Measurements from ENCODE around the gene JSRP1.

Gene JSRP1

DNA sequence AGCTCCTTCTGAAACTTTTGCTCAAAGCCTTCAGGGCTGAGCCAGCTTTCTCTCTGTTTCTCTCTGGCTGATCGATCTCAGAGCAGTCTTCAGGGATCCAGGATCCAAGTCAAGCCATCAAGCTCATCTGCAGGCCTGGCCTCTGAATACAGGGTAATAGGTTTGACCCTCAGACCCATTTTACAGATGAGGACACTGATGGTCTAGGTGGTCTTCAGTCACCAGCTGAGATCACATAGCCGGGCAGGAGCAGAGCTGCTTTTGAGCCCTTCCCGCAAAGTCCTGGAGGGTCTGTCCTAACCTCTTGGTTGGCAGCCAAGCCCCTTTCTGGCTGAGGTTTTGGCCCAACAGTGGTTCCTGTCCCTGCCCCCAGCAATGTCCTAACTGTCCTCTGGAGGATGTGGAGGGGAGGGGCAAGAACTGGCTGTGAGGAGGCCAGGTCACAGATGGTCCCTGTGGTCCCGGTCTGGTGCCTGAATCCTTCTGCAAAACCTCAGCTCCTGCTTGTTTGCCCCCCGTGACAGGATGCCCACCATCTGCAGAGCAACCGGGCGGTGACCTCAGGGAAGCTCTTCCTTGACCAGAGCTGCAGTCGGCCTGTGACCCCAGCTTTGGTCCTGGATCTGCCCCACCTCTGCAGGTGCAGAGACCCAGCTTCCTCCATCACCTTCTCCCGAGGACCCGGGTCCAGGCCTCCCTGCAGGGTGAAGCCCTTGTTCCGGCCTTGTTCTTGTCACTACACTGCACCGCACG is 31.5 kb upstream of the JSRP1 start:
- CTCF ChIA-PET, result interaction anchor here (0.6 to 1.0 kb wide), 4 partner anchors 11 to 227 kb away, joined by 3 to 4 read pairs (median 4); no protein-coding TSS in a partner anchor
- H3K4me3 ChIP-seq (ENCODE audit: low read depth, low read length), result no peak overlapping the region
- POLR2A ChIA-PET, result interaction anchor here (1.5 to 1.7 kb wide), 2 partner anchors 9 to 188 kb away, joined by 3 to 4 read pairs; partner anchors contain the start of gene GADD45B

More for the DNA sequence above, 31.5 kb upstream of the JSRP1 start:
- H3K36me3 ChIP-seq (ENCODE audit: control insufficient read depth in 2 of 2, insufficient read depth in 1 of 2, low read length in 2 of 2), result no peaks in the 10 kb centered on the region
- no peak overlapping the region for H3K27ac ChIP-seq (ENCODE audit: extremely low read depth, low read depth, low read length)
- no peaks in the 10 kb centered on the region for H3K4me1 ChIP-seq (ENCODE audit: control insufficient read depth, insufficient read depth, low read length)
- no peaks in the 10 kb centered on the region for H3K9me3 ChIP-seq (ENCODE audit: control insufficient read depth, insufficient read depth, low read depth, low read length)
- no peak for TF ChIP-seq ZNF214 (tag by site-specific recombination; IDR thresholded peaks at IDR 0.05; ENCODE audit: borderline replicate concordance)
- TF ChIP-seq PRDM1 (tag by site-specific recombination; IDR thresholded peaks at IDR 0.05), result 0 out of 2 replicates have a peak, but pooled peaks have one; percentile 6
- TF ChIP-seq, protein P1, sequence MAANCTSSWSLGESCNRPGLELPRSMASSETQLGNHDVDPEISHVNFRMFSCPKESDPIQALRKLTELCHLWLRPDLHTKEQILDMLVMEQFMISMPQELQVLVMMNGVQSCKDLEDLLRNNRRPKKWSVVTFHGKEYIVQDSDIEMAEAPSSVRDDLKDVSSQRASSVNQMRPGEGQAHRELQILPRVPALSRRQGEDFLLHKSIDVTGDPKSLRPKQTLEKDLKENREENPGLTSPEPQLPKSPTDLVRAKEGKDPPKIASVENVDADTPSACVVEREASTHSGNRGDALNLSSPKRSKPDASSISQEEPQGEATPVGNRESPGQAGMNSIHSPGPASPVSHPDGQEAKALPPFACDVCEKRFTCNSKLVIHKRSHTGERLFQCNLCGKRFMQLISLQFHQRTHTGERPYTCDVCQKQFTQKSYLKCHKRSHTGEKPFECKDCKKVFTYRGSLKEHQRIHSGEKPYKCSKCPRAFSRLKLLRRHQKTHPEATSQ (tag by site-specific recombination; IDR thresholded peaks at IDR 0.05), result no peak
- TF ChIP-seq SALL2 (tag by site-specific recombination; IDR thresholded peaks at IDR 0.05; ENCODE audit: borderline replicate concordance), result no peak
- TF ChIP-seq ZNF157 (tag by site-specific recombination; IDR thresholded peaks at IDR 0.05), result no peak
- no peak for TF ChIP-seq ZNF707 (tag by site-specific recombination; IDR thresholded peaks at IDR 0.05)
- TF ChIP-seq ZNF335 (tag by site-specific recombination; conservative IDR thresholded peaks at IDR 0.05), result 0 out of 2 replicates have a peak, but pooled peaks have one; percentile 8
- no peak for TF ChIP-seq ZNF768 (tag by site-specific recombination; IDR thresholded peaks at IDR 0.05)
- peak; percentile 49; the same call in 1 of the 2 replicates for TF ChIP-seq ZBTB17 (tag by site-specific recombination; IDR thresholded peaks at IDR 0.05)
- TF ChIP-seq ZBTB21 (tag by site-specific recombination; IDR thresholded peaks at IDR 0.05), result no peak
- TF ChIP-seq, protein P2, sequence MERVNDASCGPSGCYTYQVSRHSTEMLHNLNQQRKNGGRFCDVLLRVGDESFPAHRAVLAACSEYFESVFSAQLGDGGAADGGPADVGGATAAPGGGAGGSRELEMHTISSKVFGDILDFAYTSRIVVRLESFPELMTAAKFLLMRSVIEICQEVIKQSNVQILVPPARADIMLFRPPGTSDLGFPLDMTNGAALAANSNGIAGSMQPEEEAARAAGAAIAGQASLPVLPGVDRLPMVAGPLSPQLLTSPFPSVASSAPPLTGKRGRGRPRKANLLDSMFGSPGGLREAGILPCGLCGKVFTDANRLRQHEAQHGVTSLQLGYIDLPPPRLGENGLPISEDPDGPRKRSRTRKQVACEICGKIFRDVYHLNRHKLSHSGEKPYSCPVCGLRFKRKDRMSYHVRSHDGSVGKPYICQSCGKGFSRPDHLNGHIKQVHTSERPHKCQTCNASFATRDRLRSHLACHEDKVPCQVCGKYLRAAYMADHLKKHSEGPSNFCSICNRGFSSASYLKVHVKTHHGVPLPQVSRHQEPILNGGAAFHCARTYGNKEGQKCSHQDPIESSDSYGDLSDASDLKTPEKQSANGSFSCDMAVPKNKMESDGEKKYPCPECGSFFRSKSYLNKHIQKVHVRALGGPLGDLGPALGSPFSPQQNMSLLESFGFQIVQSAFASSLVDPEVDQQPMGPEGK (tag by site-specific recombination; IDR thresholded peaks at IDR 0.05), result no peak
- no peak for TF ChIP-seq ZFP37 (tag by site-specific recombination; IDR thresholded peaks at IDR 0.05)
- TF ChIP-seq ZNF24 (tag by site-specific recombination; IDR thresholded peaks at IDR 0.05), result no peak
- TF ChIP-seq, protein P3, sequence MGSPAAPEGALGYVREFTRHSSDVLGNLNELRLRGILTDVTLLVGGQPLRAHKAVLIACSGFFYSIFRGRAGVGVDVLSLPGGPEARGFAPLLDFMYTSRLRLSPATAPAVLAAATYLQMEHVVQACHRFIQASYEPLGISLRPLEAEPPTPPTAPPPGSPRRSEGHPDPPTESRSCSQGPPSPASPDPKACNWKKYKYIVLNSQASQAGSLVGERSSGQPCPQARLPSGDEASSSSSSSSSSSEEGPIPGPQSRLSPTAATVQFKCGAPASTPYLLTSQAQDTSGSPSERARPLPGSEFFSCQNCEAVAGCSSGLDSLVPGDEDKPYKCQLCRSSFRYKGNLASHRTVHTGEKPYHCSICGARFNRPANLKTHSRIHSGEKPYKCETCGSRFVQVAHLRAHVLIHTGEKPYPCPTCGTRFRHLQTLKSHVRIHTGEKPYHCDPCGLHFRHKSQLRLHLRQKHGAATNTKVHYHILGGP (tag by site-specific recombination; IDR thresholded peaks at IDR 0.05), result no peak
- TF ChIP-seq KLF7 (tag by site-specific recombination; IDR thresholded peaks at IDR 0.05; ENCODE audit: borderline replicate concordance), result no peak
- TF ChIP-seq ZNF776 (tag by site-specific recombination; IDR thresholded peaks at IDR 0.05; ENCODE audit: borderline replicate concordance), result no peak
- TF ChIP-seq REPIN1 (tag by site-specific recombination; IDR thresholded peaks at IDR 0.05; ENCODE audit: low read depth), result no peak
- no peak for TF ChIP-seq ZNF473 (tag by site-specific recombination; IDR thresholded peaks at IDR 0.05)
- TF ChIP-seq, protein P4, sequence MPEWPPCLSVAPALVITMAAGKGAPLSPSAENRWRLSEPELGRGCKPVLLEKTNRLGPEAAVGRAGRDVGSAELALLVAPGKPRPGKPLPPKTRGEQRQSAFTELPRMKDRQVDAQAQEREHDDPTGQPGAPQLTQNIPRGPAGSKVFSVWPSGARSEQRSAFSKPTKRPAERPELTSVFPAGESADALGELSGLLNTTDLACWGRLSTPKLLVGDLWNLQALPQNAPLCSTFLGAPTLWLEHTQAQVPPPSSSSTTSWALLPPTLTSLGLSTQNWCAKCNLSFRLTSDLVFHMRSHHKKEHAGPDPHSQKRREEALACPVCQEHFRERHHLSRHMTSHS (tag by site-specific recombination; IDR thresholded peaks at IDR 0.05), result no peak
- TF ChIP-seq KLF8 (tag by site-specific recombination; IDR thresholded peaks at IDR 0.05), result no peak
- no peak for TF ChIP-seq ZNF302 (tag by site-specific recombination; IDR thresholded peaks at IDR 0.05; ENCODE audit: low read depth)
- TF ChIP-seq ZXDB (tag by site-specific recombination; IDR thresholded peaks at IDR 0.05), result no peak
- TF ChIP-seq, protein P5, sequence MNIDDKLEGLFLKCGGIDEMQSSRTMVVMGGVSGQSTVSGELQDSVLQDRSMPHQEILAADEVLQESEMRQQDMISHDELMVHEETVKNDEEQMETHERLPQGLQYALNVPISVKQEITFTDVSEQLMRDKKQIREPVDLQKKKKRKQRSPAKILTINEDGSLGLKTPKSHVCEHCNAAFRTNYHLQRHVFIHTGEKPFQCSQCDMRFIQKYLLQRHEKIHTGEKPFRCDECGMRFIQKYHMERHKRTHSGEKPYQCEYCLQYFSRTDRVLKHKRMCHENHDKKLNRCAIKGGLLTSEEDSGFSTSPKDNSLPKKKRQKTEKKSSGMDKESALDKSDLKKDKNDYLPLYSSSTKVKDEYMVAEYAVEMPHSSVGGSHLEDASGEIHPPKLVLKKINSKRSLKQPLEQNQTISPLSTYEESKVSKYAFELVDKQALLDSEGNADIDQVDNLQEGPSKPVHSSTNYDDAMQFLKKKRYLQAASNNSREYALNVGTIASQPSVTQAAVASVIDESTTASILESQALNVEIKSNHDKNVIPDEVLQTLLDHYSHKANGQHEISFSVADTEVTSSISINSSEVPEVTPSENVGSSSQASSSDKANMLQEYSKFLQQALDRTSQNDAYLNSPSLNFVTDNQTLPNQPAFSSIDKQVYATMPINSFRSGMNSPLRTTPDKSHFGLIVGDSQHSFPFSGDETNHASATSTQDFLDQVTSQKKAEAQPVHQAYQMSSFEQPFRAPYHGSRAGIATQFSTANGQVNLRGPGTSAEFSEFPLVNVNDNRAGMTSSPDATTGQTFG (tag by site-specific recombination; IDR thresholded peaks at IDR 0.05; ENCODE audit: borderline replicate concordance), result no peak
- TF ChIP-seq, protein P6, sequence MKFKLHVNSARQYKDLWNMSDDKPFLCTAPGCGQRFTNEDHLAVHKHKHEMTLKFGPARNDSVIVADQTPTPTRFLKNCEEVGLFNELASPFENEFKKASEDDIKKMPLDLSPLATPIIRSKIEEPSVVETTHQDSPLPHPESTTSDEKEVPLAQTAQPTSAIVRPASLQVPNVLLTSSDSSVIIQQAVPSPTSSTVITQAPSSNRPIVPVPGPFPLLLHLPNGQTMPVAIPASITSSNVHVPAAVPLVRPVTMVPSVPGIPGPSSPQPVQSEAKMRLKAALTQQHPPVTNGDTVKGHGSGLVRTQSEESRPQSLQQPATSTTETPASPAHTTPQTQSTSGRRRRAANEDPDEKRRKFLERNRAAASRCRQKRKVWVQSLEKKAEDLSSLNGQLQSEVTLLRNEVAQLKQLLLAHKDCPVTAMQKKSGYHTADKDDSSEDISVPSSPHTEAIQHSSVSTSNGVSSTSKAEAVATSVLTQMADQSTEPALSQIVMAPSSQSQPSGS (tag by site-specific recombination; IDR thresholded peaks at IDR 0.05; ENCODE audit: low read depth), result no peak

Data from HEK293 (cell line).